Measurements from ENCODE around the gene CIAPIN1.
"Not testable (repeated sequence)": the region's sequence is repeated elsewhere in the genome, so short reads cannot be mapped to it uniquely, and the experiment has no call there.

Gene CIAPIN1

DNA sequence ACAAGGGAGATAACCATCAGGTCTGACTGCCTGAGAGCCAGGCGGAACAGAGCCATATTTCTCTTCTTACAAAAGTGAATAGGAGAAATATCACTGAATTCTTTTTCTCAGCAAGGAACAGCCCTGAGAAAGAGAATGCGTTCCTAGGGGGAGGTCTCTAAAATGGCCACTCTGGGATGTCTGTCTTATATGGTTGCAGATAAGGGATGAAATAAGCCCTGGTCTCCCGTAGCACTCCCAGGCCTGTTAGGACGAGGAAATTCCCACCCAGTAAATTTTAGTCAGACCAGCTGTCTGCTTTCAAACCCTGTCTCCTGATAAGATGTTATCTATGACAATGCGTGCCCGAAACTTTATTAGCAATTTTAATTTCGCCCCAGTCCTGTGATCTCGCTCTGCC lies 7.2 kb downstream of the CIAPIN1 start:
- DNase-seq, result not testable (repeated sequence)

DNA sequence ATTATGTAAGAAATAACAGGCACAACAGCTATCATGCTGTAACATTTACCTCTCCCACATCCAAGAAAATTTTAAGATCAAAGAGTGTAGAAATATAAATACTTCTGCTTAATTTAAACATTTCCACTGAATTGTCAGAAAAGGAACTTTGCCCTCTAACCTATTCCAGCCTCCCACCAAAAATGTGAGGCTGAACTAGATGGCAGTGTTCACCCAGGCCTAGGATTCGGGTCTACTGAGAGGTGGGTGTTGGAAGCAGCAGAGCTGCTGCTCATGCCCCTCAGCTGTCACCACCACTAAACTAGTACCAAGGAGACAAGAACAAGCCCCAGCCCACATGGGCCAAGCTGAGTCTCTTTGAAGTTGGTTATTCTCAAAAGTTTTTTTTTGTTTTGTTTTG lies 11.3 kb downstream of the CIAPIN1 start:
- no peak for DNase-seq

DNA sequence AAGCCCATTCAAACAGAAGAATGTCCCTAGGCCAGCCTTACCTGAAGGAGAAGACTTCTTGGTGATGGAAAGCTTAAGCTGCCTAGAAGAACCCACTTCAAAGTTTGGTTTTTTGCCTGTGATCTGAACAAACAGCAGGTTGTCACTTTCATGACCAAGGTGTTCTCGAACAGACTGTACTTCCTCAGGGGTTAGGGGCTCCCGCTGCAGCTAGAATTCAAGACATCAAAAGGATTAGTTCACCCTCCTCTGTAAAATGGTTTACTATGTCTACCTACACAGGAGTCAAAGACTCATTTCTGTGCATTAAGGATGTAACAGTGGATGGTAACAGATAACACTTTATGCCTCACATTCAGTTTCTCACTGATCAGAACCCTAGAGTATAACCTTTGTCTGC lies 13.2 kb downstream of the CIAPIN1 start:
- DNase-seq, result no peak

DNA sequence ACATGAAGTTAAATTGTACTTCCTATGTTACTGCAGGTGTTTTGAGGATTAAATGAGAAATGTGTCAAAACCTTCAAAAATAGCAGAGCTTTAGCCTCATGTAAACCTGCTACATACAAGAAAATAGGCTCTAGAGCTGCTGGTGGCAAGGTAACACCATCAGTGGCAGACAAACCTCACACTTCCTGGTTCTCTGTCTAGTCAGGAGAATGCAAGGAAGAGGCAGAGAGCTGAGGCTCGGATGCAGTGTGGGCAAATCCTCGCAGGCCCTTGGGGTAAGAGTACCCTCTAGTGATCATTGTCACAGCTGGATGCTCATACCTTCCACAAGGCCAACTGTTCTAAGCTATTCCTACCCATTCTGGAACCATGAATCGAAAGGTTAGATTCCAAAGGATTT lies 14.2 kb downstream of the CIAPIN1 start:
- DNase-seq, result no peak

DNA sequence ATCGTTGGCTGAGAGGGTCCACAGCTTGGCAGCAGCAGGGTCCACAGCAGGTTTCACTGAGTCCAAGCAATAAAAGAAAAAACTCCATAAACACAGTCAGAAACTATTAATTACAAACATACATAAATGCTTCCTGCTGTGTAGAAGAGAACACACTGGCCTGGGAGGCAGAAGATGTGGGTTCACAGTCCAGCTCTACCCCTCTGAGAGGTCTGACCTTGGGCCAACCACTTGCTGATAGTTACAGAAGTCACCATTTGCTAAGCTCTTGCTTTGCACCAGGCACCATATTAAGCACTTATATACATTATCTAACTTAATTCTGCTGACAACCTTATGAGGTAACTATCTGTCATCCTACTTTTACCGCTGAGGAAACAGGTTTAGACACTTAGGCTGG lies 14.7 kb downstream of the CIAPIN1 start:
- DNase-seq, result no peak

DNA sequence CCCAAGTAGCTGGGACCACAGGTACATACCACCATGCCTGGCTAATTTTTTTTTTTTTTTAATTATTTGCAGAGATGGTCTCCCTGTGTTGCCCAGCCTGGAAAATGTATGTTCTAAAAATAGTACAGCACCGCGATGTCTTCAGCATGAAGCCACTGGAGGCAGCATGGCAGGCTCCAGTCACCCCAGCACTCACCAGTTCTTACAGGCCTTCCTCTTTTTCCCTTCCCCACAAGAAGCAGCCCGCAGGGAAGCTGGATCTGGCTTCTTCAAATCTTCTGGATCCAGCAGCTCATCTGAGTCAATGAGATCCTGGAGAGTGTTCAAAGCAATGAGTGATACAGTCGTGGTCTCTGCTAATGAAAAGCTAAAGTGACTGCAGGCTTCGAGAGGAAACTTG lies 16.2 kb downstream of the CIAPIN1 start:
- no peak for DNase-seq

DNA sequence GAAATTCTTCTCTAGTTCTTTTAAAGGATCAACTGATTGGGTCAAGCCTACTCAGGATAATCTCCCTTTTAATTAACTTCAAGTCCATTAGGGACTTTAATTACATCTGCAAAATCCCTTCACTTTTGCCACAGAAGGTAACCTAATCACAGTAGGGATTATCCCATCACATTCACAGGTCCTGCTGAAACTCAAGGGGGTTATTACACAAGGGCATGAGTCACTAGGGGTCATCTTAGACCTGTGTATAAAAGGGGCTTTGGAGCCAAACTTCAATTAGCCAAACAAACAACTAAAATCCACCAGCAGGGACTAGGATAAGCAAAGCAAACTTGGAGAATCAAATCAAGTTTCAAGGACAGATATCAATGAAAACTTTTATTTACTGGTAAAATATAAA lies 19.4 kb downstream of the CIAPIN1 start:
- no peak for DNase-seq

DNA sequence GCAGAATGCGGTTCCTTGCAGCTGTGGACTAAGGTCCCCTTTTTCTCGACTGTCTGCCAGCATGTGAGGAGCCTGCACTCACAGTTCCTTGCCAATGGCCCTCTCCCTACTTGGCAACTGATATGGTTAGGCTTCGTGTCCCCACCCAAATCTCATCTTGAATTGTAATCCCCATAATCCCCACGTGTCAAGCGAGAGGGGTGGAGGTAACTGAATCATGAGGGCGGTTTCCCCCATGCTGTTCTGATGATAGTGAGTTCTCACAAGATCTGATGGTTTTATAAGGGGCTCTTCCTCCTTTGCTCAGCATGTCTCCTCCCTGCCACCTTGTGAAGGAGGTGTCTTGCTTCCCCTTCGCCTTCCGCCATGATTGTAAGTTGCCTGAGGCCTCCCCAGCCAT lies 19.9 kb downstream of the CIAPIN1 start:
- no peak for DNase-seq

DNA sequence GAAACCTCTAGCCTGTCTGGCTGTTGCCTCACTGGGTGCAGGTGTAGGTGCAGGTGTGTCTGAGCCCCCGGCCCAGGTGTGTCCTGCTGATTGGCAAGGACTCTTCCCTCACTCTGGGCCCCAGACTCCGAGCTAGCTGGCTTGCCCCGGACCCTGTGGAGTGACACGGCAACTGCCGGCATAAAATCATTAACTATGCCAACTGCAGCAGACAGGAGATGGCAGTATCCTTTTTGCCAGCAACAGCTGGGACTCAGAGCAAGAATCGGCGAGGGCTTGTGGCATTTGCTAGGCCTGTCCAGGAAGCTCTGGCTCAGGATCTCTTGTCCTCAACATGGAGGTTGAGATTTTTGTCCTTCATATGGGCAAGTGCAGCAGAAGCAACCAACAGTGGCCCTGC lies 20.8 kb downstream of the CIAPIN1 start:
- no peak for DNase-seq

DNA sequence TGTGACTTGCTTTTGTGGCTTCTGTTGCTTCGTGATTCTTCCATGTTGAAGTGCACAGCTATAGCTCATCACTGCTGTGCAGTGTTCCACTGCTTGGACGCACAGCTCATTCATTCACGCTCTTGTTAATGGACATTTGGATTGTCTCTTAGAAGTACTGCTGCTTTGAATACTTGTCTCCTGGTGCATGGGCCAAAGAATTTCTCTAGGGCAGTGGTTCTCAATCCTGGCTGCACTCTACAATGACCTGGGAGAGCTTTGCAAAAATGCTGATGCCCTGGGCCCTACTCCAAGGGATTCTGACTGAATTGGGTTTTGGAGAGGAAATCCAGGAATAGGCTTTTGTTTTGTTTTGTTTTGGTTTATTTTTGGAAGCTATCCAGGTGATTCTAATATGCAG lies 22.6 kb downstream of the CIAPIN1 start:
- no peak for DNase-seq

DNA sequence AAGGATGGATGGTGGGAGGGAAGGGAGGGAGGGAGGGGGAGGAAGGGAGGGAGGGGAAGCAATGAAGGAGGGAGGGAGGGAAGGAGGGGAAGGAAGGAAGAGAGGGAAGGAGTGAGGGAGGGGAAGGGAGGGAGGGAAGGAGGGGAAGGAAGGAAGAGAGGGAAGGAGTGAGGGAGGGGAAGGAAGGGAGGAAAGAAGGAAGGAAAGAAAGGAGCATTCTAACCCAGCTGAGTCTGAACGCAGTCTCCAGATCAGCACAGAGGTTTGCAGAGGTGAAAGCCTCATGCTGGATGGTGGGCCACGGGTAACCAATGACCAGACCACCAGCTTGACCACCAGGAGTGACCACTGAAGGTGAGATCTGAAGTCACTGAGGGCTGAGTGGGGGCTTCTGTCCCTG lies 24.0 kb downstream of the CIAPIN1 start:
- DNase-seq, result no peak

DNA sequence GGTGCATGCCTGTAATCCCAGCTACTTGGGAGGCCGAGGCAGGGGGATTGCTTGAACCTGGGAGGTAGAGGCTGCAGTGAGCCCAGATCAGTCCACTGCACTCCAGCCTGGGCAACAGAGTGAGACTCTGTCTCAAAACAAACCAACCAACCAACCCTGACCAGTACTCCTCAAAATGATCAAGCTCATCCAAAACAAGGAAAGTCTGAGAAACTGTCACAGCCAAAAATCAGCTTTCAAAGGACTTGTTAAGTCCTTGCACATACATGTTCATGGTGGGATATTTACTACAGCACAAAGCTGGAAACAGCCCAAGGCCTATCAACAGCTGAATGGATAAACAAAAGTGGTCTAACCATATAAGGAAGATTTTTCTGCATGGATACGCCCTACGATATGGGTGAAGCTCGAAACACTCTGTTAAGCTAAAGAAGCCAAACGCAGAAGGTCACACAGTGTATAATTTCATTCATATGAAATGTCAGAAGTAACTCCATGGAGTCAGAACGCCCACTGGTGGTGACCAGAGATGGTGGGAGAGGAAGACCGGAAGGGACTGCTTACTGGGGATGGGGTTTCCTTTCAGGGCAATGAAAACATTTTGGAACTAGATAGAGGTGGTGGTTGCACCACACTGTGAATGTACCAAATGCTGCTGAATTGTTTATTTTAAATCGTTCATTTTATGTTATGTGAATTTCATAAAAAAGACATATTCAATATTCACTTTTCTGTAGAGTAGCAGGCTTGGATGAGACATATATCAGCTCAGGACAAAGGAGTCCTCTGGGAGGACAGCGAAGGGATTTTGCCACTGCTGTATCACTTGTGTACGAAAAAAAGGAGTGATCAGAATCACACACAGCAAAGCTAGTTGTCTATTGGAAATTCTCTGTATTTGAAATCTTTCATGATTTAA lies 24.9 kb downstream of the CIAPIN1 start:
- DNase-seq, result no peak

DNA sequence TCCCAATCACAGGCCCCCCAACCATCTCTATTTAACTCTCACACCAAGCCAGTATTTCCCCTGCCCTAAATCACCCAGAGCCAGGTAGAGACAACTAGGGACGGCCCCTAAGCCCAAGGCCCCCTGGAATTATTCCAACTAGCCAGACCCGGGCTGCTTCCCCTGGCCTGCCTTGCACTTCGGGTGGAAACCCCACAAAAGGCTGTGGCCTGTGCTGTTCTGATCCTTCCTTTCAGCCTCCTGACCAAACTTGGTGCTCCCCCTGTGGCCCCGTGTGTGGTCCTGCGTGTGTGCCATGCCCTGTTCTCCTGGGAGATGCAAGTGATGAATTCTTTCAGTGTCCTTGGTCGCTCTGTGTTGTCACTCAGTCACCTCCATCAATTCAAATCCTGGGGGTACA lies 27.7 kb downstream of the CIAPIN1 start:
- DNase-seq, result no peak

DNA sequence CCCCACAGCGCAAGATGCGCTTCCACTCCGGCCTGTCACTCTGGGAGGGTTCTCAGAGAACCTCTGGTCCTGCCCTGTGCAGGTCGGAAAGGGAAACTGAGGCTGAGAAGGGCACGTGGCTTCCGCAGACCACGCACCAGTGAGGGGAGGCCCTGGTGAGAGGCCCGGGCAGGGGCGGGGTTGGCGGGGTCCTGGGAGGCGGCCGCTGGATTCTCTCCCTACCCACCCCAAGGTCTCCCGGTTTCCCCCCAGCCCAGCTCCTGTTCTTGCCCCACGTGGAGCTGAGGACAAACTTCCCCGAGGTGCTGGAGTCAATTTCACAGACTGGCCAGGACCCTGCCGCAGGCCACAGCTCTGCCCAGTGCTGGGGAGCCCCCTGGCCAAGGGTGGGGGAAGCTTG lies 31.1 kb downstream of the CIAPIN1 start:
- no peak for DNase-seq

DNA sequence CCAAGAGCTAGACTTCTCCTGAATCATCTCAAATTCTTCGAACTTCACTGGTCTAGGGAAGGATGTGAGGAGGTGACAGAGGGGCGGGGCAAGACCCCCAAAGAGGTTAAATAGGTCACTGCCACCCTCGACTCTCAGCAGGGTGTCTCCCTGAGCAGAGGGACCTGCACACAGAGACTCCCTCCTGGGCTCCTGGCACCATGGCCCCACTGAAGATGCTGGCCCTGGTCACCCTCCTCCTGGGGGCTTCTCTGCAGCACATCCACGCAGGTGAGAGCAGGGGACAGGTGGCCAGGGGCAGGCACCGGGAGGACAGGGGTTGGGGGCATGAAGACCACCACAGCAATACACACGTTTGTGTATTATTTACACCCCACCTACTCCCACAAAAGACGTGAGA lies 33.5 kb downstream of the CIAPIN1 start:
- DNase-seq, result no peak

DNA sequence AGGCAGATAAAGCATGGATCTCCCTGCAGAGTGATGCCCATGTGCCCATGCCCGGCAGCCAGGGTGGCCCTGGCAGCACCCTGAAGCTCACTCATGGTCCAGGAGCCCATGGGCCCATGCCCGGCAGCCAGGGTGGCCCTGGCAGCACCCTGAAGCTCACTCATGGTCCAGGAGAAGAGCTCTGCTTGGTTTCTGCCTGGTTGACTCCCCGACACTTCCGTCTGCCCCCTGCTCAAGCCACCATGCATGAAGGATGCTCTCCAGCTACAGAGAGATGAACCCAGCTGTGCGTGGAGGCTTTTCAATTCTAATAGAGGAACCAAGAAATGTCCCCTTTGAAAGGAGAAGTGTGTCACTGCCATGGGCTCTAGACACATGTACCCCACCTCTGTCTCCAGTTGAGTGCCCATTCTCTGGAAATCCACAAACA lies 33.9 kb downstream of the CIAPIN1 start:
- DNase-seq, result no peak

DNA sequence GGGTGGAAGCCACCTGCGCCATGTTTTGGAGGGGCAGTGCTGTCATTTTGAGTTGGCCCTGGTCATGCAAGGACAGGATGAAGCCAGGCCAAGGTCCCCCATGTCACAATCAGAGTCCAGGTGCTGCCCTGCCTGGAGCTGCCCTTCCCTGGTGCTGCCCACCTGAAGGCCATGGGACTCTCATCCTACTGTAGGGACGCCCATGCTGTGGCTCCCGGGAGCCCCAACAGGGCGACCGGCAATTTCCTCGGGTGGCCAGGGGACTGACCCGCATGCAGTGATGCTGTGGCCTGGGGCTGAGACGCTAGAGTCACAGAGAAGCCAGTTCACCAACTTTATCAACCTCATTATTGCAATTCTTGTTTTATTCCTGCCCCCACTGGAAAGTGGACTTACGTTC lies 34.6 kb downstream of the CIAPIN1 start:
- no peak for DNase-seq

DNA sequence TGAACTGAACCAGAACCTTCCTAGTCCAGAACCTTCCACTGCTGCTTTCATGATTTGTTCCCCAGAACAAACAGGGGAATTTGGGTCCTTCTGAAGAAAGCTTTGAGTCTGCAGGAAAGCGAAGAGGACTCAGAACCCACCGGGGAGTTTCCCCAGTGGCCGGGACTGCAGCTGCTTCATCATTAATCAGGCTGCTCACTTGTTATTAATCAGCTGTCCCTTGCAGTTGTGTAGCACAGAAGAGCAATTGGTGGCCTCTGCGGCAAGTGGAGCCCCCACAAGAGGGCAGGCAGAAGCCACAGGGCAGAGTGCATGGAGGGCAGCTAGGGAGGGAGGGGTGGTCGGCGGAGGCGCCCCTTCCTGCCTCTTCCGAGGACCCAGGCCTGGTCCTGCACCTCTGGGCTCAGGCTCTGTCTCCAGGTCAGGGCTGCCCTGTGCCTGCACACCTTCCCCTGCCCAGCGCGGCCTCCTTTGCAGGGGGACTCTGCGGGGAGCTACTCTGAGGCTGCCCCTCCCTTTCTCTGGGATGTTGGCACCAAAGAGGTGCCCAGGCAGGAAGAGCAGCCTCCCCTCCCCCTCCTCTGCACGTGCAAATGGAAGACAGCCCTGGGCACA lies 35.7 kb downstream of the CIAPIN1 start:
- no peak for DNase-seq

DNA sequence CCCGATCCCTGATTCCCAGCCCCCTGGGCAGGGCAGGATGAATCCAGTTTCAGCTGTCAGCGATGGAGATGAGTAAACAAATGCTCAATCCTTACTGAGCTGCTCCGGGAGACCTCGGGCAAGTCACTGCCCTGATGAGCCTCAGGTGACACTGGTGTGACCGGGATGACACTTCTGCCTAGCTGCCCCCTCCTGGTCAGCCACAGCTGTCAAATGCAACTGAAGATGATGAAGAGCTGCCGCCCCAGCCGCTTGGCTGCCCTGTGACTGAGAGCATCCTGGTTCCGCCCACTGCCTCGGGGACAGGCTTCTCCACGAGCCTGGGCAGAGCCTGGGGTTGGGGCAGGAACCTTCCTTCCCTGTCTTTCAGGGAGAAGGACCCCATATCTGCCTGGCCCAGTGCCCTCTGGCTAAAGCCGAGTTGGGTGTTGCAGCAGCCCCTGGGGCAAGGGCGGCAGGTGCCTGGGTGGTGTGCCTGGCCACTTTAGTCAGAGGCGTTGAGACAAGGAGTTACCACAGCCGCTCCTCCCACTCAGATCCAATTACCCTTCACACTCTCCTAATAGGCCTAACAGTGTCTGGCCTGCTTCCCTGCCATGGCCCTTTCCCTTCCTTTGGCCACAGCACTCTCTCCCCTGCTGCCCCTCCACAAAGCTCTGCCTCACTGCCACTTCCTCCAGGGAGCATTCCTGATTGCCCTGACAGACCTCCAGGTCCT lies 37.2 kb downstream of the CIAPIN1 start:
- peak; percentile 19 for DNase-seq

DNA sequence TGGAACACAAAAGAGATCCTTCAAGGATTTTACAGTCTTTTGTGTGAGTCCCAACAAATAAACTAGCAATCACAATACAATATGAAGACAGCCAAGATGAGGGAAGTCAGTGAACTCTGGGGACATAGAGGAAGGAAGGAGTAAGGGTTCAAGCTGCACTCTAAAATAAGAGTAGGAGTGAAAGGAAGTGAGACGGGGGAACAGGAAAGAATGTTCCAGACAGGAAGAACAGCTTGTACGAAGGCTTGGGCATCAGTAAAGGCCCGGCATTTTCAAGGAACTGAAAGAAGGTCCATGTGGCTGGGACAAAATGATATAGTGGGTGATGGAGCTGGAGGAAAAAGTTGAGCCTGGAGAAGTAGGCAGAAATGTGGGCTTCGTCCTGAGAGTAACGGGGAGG lies 38.1 kb downstream of the CIAPIN1 start:
- DNase-seq, result no peak

DNA sequence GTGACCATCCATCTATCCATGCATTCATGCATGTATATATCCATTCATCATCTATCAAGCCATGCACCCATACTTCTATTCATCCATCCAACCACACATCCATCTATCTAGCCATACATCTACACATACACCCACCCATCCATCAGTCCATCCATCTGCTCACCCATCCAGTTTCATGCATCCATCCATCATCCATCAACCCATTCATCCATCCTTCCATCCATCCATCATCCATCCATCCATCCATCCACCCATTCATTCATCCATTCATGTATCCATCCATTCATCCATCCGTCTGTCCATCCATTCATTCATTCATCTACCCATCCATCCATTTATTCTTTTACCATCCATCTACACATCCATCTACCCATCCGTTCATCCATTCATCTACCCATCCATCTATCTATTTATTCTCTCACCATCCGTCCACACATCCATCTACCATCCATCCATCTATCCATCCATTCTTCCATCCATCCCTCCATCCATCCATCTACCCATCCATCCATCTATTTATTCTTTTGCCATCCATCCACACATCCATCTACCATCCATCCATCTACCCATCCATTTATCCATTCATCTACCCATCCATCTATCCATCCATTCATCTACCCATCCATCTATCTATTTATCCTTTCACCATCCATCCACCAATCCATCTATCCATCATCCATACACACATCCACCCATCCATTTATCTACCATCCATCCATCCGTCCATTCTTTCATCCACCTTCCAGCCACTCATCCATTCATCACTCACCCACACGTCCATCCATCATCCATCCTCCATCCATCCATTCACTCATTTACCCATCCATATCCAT lies 39.4 kb downstream of the CIAPIN1 start:
- DNase-seq, result no peak

DNA sequence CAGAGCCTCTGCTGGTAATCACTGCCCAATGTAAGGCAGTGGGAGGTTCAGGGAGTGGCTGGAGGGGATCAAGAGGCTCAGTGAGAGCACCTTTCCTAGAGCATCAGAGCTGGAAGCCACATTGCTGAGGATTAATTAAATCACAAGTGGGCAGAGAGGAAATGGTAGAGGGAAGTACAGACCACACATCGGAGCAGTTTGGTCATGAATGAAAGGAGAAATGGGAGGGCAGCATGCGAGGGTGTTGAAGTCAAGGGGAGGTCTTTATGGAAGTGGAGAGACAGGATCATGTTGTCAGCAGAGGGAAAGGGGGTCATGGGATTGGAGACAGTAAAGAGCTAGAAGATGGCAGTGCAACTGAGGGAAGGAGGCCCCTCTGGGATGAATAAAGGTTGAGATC lies 40.3 kb downstream of the CIAPIN1 start:
- DNase-seq, result no peak

DNA sequence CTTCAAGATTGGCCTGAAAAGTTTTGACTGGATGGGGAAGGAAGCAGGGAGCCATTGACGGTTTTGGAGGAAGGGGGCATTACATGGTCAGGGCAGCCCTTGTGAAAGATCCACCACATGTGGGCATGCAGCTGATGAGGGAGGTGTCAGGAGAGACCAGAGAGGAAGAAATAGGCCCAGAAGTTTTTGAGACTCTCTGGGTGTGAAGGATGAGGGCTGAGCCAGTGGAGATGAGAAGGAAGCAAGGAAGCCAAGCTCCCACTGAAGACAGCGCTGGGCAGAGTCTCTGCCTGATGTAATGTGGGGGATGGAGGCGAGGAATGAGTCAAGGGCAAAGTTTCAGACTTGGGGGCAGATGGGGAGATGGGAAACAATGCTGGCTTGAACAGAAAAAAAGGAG lies 42.1 kb downstream of the CIAPIN1 start:
- no peak for DNase-seq

All from DMS79 treated with DMSO at 0.1 percent for 48 hours (cell line).